HepG2 (cell line): ENCODE results near the gene CD164L2. TPM values are rescaled to one million over a fixed set of nuclear protein-coding genes. Genes with fewer than 3 reads are reported as not detected.

Experiments
- JDP2 ChIP-seq: sonication (generic); formaldehyde crosslinking; IDR thresholded peaks from 2 replicates; pipeline ENCODE4 v1.8.1; 2022; ENCODE audit warnings: missing genetic modification reagents, borderline replicate concordance
- KDM3A ChIP-seq: IDR thresholded peaks from 2 replicates; pipeline ENCODE4 v1.6.1; 2018; ENCODE audit warnings: low read depth, missing compliant biosample characterization
- NCOA2 ChIP-seq: sonication (generic); formaldehyde crosslinking; IDR thresholded peaks from 2 replicates; pipeline ENCODE4 v1.8.0; 2022; ENCODE audit warnings: inconsistent platforms
- NR2F6 ChIP-seq, 2 experiments: IDR thresholded peaks; 2 replicates each; pipeline ENCODE4 v1.6.1; 2016; ENCODE audit warnings: antibody characterized with exemption in 1 of 2, mild to moderate bottlenecking in 1 of 2
- TAF1 ChIP-seq: sonication (generic); formaldehyde crosslinking; IDR thresholded peaks from 2 replicates; pipeline ENCODE4 v1.4.0; 2020; ENCODE audit warnings: missing genetic modification reagents
- TCF7 ChIP-seq: sonication (generic); IDR thresholded peaks from 2 replicates; pipeline ENCODE4 v1.6.1; 2016; ENCODE audit warnings: antibody characterized with exemption, low read depth
- ZBTB7A ChIP-seq: sonication (generic); formaldehyde crosslinking; IDR thresholded peaks from 2 replicates; pipeline ENCODE4 v1.8.0; 2022; ENCODE audit warnings: mild to moderate bottlenecking, missing genetic modification reagents
- ZFP36 ChIP-seq: fragments of 150-350 bp; IDR thresholded peaks from 2 replicates; pipeline ENCODE4 v1.6.1; 2018; ENCODE audit warnings: borderline replicate concordance, low read length, low read depth; ENCODE audit not compliant: partially characterized antibody
- ZMAT3 ChIP-seq: sonication (generic); formaldehyde crosslinking; conservative IDR thresholded peaks from 2 replicates; pipeline ENCODE4 v1.7.0; 2021; ENCODE audit warnings: missing genetic modification reagents
- ZNF501 ChIP-seq: sonication (generic); formaldehyde crosslinking; IDR thresholded peaks from 2 replicates; pipeline ENCODE4 v1.5.1; 2020; ENCODE audit warnings: mild to moderate bottlenecking, moderate library complexity, missing genetic modification reagents
- ZNF569 ChIP-seq: sonication (generic); formaldehyde crosslinking; IDR thresholded peaks from 2 replicates; pipeline ENCODE4 v1.5.0; 2020; ENCODE audit warnings: mild to moderate bottlenecking, missing genetic modification reagents, moderate library complexity, borderline replicate concordance
- ZNF7 ChIP-seq: IDR thresholded peaks from 2 replicates; pipeline ENCODE4 v1.6.1; 2016; ENCODE audit warnings: missing biosample characterization, missing genetic modification reagents
- polyA plus RNA-seq, 8 experiments: library from polyadenylated mRNA; depleted of rRNA in 3 of 8; stranded (reverse) in 7 of 8; unstranded in 1 of 8; fragments of >200 nt; fragmentation: Illumina TruSeq in 4 of 8; extraction: Trizol in 4 of 8; gene quantifications; 2 replicates each; pipeline versions ENCODE4 v1.2.1 to v1.2.3, GENCODE V29; 2011 to 2016; ENCODE audit warnings: low read depth in 4 of 8, missing spikeins in 1 of 8, mixed read lengths in 1 of 8; ENCODE audit not compliant: insufficient read depth in 1 of 8
- total RNA-seq, 5 experiments: library from RNA; depleted of rRNA; stranded (reverse); fragments of >200 nt; fragmentation: Illumina TruSeq; extraction: Trizol; gene quantifications; 2 replicates each; pipeline ENCODE4 v1.2.3, GENCODE V29; 2016; ENCODE audit warnings: low read depth in 1 of 5
- TF ChIP-seq, protein P1 (sequence below): sonication (generic); formaldehyde crosslinking; IDR thresholded peaks from 2 replicates; pipeline ENCODE4 v1.4.0; 2020; ENCODE audit warnings: missing genetic modification reagents
- TF ChIP-seq, protein P2 (sequence below): sonication (generic); formaldehyde crosslinking; IDR thresholded peaks from 2 replicates; pipeline ENCODE4 v1.4.0; 2020; ENCODE audit warnings: missing genetic modification reagents
- TF ChIP-seq, protein P3 (sequence below): IDR thresholded peaks from 2 replicates; pipeline ENCODE4 v1.6.1; 2016; ENCODE audit warnings: missing compliant biosample characterization, missing genetic modification reagents, borderline replicate concordance
- TF ChIP-seq, protein P4 (sequence below): sonication (generic); formaldehyde crosslinking; IDR thresholded peaks from 2 replicates; pipeline ENCODE4 v1.5.1; 2020; ENCODE audit warnings: mild to moderate bottlenecking, missing genetic modification reagents, moderate library complexity

The CD164L2 gene
- total and polyA plus RNA-seq, 2 of the 13 experiments (the other 11 are each of a cell fraction or from before 2014, with no cell fraction given), result not detected

DNA sequence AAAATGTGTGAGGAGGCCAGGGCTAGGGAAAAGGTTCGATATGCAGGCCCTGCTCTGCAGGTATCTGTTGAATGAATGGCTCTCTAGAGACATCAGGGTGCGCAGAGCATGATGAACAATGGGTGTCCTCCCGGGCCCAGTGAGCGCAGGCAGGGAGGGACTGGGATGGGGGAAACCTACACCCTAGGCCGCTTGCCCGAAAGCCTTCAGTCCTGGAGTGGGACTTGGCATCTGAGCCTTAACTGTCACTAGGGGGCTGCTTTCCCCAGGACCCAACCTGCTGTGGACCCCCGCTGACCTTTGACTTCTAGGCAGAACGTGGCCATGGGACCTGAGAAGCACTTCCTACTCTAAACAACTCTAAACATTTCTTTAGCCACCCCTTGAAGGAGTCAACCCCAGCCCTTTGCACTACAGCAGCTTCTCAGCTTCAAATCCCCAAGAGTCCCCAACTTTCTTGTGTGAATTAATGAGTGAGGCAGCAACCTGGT, 15.9 kb downstream of the CD164L2 start (continued):
- TF ChIP-seq, protein P1, sequence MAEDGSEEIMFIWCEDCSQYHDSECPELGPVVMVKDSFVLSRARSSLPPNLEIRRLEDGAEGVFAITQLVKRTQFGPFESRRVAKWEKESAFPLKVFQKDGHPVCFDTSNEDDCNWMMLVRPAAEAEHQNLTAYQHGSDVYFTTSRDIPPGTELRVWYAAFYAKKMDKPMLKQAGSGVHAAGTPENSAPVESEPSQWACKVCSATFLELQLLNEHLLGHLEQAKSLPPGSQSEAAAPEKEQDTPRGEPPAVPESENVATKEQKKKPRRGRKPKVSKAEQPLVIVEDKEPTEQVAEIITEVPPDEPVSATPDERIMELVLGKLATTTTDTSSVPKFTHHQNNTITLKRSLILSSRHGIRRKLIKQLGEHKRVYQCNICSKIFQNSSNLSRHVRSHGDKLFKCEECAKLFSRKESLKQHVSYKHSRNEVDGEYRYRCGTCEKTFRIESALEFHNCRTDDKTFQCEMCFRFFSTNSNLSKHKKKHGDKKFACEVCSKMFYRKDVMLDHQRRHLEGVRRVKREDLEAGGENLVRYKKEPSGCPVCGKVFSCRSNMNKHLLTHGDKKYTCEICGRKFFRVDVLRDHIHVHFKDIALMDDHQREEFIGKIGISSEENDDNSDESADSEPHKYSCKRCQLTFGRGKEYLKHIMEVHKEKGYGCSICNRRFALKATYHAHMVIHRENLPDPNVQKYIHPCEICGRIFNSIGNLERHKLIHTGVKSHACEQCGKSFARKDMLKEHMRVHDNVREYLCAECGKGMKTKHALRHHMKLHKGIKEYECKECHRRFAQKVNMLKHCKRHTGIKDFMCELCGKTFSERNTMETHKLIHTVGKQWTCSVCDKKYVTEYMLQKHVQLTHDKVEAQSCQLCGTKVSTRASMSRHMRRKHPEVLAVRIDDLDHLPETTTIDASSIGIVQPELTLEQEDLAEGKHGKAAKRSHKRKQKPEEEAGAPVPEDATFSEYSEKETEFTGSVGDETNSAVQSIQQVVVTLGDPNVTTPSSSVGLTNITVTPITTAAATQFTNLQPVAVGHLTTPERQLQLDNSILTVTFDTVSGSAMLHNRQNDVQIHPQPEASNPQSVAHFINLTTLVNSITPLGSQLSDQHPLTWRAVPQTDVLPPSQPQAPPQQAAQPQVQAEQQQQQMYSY, result no peak
- TF ChIP-seq, protein P2, sequence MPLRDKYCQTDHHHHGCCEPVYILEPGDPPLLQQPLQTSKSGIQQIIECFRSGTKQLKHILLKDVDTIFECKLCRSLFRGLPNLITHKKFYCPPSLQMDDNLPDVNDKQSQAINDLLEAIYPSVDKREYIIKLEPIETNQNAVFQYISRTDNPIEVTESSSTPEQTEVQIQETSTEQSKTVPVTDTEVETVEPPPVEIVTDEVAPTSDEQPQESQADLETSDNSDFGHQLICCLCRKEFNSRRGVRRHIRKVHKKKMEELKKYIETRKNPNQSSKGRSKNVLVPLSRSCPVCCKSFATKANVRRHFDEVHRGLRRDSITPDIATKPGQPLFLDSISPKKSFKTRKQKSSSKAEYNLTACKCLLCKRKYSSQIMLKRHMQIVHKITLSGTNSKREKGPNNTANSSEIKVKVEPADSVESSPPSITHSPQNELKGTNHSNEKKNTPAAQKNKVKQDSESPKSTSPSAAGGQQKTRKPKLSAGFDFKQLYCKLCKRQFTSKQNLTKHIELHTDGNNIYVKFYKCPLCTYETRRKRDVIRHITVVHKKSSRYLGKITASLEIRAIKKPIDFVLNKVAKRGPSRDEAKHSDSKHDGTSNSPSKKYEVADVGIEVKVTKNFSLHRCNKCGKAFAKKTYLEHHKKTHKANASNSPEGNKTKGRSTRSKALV, result 0 out of 2 replicates have a peak, but pooled peaks have one; percentile 4
- TF ChIP-seq KDM3A (CRISPR knock-in tag) (0 out of 2 replicates have a peak, but pooled peaks have one; percentile 17), ZMAT3 (CRISPR knock-in tag) (0 out of 2 replicates have a peak, but pooled peaks have one; percentile 43), ZNF501 (CRISPR knock-in tag) (peak; percentile 52; the same call in 1 of the 2 replicates), ZFP36 (no peak), NR2F6 (IDR thresholded peaks at IDR 0.05) (peak; percentile 58; the same call in 1 of the 2 replicates), NR2F6 (CRISPR knock-in tag; IDR thresholded peaks at IDR 0.05) (no peak; the same call in 1 of the 2 replicates), TCF7 (no peak), TAF1 (CRISPR knock-in tag) (0 out of 2 replicates have a peak, but pooled peaks have one; percentile 37), ZNF7 (CRISPR knock-in tag) (peak; percentile 71), ZNF569 (CRISPR knock-in tag) (no peak), JDP2 (CRISPR knock-in tag) (no peak), NCOA2 (CRISPR knock-in tag) (no peak), ZBTB7A (CRISPR knock-in tag) (peak; percentile 49; the same call in 1 of the 2 replicates)
- TF ChIP-seq, protein P3, sequence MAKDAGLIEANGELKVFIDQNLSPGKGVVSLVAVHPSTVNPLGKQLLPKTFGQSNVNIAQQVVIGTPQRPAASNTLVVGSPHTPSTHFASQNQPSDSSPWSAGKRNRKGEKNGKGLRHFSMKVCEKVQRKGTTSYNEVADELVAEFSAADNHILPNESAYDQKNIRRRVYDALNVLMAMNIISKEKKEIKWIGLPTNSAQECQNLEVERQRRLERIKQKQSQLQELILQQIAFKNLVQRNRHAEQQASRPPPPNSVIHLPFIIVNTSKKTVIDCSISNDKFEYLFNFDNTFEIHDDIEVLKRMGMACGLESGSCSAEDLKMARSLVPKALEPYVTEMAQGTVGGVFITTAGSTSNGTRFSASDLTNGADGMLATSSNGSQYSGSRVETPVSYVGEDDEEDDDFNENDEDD (CRISPR knock-in tag), result 0 out of 2 replicates have a peak, but pooled peaks have one; percentile 3
- TF ChIP-seq, protein P4, sequence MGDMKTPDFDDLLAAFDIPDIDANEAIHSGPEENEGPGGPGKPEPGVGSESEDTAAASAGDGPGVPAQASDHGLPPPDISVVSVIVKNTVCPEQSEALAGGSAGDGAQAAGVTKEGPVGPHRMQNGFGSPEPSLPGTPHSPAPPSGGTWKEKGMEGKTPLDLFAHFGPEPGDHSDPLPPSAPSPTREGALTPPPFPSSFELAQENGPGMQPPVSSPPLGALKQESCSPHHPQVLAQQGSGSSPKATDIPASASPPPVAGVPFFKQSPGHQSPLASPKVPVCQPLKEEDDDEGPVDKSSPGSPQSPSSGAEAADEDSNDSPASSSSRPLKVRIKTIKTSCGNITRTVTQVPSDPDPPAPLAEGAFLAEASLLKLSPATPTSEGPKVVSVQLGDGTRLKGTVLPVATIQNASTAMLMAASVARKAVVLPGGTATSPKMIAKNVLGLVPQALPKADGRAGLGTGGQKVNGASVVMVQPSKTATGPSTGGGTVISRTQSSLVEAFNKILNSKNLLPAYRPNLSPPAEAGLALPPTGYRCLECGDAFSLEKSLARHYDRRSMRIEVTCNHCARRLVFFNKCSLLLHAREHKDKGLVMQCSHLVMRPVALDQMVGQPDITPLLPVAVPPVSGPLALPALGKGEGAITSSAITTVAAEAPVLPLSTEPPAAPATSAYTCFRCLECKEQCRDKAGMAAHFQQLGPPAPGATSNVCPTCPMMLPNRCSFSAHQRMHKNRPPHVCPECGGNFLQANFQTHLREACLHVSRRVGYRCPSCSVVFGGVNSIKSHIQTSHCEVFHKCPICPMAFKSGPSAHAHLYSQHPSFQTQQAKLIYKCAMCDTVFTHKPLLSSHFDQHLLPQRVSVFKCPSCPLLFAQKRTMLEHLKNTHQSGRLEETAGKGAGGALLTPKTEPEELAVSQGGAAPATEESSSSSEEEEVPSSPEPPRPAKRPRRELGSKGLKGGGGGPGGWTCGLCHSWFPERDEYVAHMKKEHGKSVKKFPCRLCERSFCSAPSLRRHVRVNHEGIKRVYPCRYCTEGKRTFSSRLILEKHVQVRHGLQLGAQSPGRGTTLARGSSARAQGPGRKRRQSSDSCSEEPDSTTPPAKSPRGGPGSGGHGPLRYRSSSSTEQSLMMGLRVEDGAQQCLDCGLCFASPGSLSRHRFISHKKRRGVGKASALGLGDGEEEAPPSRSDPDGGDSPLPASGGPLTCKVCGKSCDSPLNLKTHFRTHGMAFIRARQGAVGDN (CRISPR knock-in tag), result peak; percentile 58
